Inferior parietal cortex (tissue), 1 donor: ENCODE measurements around the gene MAX.
"Not testable (repeated sequence)": the region's sequence is repeated elsewhere in the genome, so short reads cannot be mapped to it uniquely, and the experiment has no call there.

Experiments
- DNase-seq: peaks from one replicate; pipeline ENCODE4 v3.0.0-alpha.2; 2016; ENCODE audit errors: extremely low spot score

Gene MAX

DNA sequence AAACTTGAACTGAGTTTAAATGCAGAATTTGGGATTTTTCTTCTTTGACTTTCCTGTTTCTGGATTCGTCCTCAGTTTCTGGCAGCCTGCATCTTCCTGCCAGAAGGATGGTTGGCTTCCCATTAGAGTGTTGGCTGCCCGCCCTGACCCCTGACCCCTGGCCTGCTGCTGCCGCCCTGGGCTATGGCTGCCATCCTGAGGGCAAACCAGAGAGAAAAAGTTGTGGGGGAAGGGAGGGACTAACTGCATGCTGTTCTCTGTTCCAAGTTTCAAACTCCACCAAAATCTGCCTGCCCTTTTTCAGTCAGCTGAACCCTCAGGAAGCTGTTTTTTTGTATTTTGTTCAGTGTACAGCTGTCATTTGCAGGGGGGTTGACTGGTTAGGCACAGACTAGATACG, 67.3 kb downstream of the MAX start:
- DNase-seq: no peak

- no peak for DNase-seq
Measured at GRCh38 chr14:65034021-65034420, 68.3 kb downstream of the MAX start.

- DNase-seq: no peak
Measured at GRCh38 chr14:65033181-65033580, 69.1 kb downstream of the MAX start.

- DNase-seq: no peak
Measured at GRCh38 chr14:65032319-65032718, 70.0 kb downstream of the MAX start.

- DNase-seq: not testable (repeated sequence)
Measured at GRCh38 chr14:65031321-65031720, 71.0 kb downstream of the MAX start.

DNA sequence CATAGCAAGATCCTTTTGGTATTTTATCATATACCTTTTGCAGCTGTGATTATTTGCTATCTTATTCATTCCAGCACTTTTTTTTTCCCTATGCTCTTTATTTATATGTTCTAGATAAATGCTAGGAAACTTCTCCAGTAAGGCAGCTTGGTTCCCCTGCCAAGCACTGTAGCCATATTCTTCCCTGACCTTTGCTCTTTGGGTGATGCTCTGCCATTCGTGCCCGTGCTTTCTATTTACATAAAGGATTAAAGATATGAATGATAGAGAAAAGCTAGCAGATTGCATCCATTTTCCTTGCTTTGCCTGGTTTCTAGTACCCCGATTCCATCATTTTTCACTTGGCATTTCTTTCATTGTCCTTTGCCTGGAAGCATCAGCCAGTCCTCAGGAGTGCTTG, 73.4 kb downstream of the MAX start:
- DNase-seq: no peak

DNA sequence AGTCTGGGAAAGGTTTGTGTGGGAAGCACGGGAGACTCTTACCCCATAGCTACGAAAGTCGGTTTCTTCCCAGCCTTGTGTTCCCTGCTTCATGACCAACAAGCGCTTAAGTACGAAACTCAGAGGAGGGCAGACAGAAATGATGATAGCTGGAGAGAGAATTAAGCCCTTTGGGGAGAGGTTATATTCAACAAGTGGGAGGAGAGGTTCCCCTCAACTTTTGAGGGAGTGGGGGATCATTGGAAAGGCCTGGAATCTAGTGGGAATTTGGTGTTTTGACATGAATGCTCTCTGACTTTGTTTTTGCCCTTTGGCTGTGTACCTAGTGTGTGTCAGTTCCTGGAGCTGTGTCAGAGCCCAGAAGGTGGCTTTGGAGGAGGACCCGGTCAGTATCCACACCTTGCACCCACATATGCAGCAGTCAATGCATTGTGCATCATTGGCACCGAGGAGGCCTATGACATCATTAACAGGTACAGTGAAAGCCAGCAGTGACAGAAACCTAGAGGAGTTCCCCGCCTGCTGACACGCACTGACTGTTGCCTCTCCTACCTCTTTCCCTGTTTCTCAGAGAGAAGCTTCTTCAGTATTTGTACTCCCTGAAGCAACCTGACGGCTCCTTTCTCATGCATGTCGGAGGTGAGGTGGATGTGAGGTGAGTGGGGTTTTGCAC, 75.1 kb downstream of the MAX start:
- no peak for DNase-seq

- DNase-seq: no peak
Measured at GRCh38 chr14:65026526-65026925, 75.8 kb downstream of the MAX start.

DNA sequence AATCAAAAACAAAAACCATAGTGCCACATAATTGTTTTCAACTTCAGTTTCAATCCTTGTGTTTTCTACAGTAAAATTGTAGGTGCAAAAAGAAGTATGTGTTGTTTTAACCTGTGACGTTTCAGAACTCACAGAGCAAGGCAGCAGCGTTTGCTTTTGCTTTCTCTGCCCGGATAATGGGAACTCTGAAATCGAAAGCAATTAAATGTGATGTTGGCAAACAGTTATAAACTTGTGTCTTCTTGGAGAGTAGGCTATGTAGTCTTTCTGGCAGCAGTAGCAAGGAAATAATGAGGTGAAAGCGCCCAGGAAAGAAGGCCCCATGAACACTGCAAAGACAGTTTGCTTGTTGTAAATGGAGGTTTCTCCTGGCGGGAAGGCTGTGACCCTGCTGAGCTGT, 76.5 kb downstream of the MAX start:
- DNase-seq: no peak
